ENCODE data around the gene SLC9A8.
"Not testable (repeated sequence)": the region's sequence is repeated elsewhere in the genome, so short reads cannot be mapped to it uniquely, and the experiment has no call there.

SLC9A8 gene

GRCh38 chr20:49853640-49854039, 41.0 kb downstream of the SLC9A8 start:
- no peak for DNase-seq

GRCh38 chr20:49854190-49854875, 41.7 kb downstream of the SLC9A8 start:
- DNase-seq = no peak

- DNase-seq = no peak
Measured at GRCh38 chr20:49856904-49857303, 44.3 kb downstream of the SLC9A8 start.

GRCh38 chr20:49858076-49858585, 45.5 kb downstream of the SLC9A8 start:
- DNase-seq = no peak

- DNase-seq = no peak
Measured at GRCh38 chr20:49859011-49859410, 46.4 kb downstream of the SLC9A8 start.

GRCh38 chr20:49859807-49860206, 47.2 kb downstream of the SLC9A8 start:
- DNase-seq = no peak

GRCh38 chr20:49861232-49861631, 48.6 kb downstream of the SLC9A8 start:
- DNase-seq = not testable (repeated sequence)

GRCh38 chr20:49862607-49863200, 50.1 kb downstream of the SLC9A8 start:
- DNase-seq = no peak

GRCh38 chr20:49863666-49864065, 51.0 kb downstream of the SLC9A8 start:
- DNase-seq = no peak

- DNase-seq = no peak
Measured at GRCh38 chr20:49865559-49865958, 52.9 kb downstream of the SLC9A8 start.

- DNase-seq = no peak
Measured at GRCh38 chr20:49866051-49866450, 53.4 kb downstream of the SLC9A8 start.

- DNase-seq = no peak
Measured at GRCh38 chr20:49867453-49868215, 55.0 kb downstream of the SLC9A8 start.

- DNase-seq = no peak
Measured at GRCh38 chr20:49868538-49868937, 55.9 kb downstream of the SLC9A8 start.

GRCh38 chr20:49868964-49869363, 56.3 kb downstream of the SLC9A8 start:
- DNase-seq = no peak

GRCh38 chr20:49870261-49870660, 57.6 kb downstream of the SLC9A8 start:
- DNase-seq = no peak

- DNase-seq = no peak
Measured at GRCh38 chr20:49871391-49871948, 58.8 kb downstream of the SLC9A8 start.

GRCh38 chr20:49872056-49872455, 59.4 kb downstream of the SLC9A8 start:
- DNase-seq = no peak

- no peak for DNase-seq
Measured at GRCh38 chr20:49874696-49875095, 62.1 kb downstream of the SLC9A8 start.

- no peak for DNase-seq
Measured at GRCh38 chr20:49877386-49877921, 64.8 kb downstream of the SLC9A8 start.

- DNase-seq = no peak
Measured at GRCh38 chr20:49878977-49879376, 66.3 kb downstream of the SLC9A8 start.

GRCh38 chr20:49880177-49880576, 67.5 kb downstream of the SLC9A8 start:
- no peak for DNase-seq

- no peak for DNase-seq
Measured at GRCh38 chr20:49880724-49881445, 68.3 kb downstream of the SLC9A8 start.
